22Rv1 (cell line): ENCODE results near the gene GATAD1.

Experiments used
- ZFX ChIP-seq: fragments of 450-650 bp; IDR thresholded peaks from 2 replicates; pipeline ENCODE4 v1.6.1; 2017; ENCODE audit warnings: antibody characterized with exemption, borderline replicate concordance
- TF ChIP-seq, protein P1 (sequence below): fragments of 450-650 bp; IDR thresholded peaks from 2 replicates; pipeline ENCODE4 v1.5.1; 2017; ENCODE audit warnings: mild to moderate bottlenecking

DNA sequence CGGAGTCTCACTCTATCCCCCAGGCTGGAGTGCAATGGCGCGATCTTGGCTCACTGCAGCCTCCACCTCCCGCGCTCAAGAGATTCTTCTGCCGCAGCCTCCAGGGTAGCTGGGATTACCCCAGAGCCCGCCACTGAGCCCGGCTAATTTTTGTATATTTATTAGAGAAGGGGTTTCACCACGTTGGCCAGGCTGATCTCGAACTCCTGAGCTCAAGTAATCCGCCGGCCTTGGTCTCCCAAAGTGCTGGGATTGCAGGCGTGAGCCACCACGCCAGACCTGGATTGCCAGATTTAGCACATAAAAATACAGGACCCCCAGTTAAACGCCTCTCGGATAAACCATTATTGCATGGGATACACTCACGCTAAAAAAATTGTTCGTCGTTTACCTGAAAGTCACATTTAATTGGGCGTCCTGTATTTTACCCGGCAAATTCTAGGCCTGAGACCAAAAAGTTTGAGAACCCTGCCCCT is 375 bp upstream of the GATAD1 start:
- TF ChIP-seq, protein P1, sequence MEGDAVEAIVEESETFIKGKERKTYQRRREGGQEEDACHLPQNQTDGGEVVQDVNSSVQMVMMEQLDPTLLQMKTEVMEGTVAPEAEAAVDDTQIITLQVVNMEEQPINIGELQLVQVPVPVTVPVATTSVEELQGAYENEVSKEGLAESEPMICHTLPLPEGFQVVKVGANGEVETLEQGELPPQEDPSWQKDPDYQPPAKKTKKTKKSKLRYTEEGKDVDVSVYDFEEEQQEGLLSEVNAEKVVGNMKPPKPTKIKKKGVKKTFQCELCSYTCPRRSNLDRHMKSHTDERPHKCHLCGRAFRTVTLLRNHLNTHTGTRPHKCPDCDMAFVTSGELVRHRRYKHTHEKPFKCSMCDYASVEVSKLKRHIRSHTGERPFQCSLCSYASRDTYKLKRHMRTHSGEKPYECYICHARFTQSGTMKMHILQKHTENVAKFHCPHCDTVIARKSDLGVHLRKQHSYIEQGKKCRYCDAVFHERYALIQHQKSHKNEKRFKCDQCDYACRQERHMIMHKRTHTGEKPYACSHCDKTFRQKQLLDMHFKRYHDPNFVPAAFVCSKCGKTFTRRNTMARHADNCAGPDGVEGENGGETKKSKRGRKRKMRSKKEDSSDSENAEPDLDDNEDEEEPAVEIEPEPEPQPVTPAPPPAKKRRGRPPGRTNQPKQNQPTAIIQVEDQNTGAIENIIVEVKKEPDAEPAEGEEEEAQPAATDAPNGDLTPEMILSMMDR = peak; percentile 93; the same call in 1 of the 2 replicates
- no peak for TF ChIP-seq ZFX
